Cardiac muscle cell (in vitro differentiated cells and primary cell): ENCODE results near the gene SLC17A2. TPM values are rescaled to one million over a fixed set of nuclear protein-coding genes. Genes with fewer than 3 reads are reported as not detected.

Experiments used
- DNase-seq, 2 donors: peaks; one replicate each; pipeline versions ENCODE4 v3.0.0 to v3.0.0-alpha.2; 2010 to 2017; ENCODE audit warnings: low read depth in 1 of 2, low spot score in 1 of 2
- H3K27ac ChIP-seq: fragments of 200-600 bp; sonication (generic); 2 replicates; pipeline ENCODE4 v1.5.1; 2016
- H3K27me3 ChIP-seq: fragments of 200-600 bp; sonication (generic); 2 replicates; pipeline ENCODE4 v1.6.0; 2016; ENCODE audit warnings: control low read depth
- H3K36me3 ChIP-seq: fragments of 200-600 bp; sonication (generic); 2 replicates; pipeline ENCODE4 v1.5.1; 2016; ENCODE audit warnings: control low read depth
- H3K4me1 ChIP-seq: fragments of 200-600 bp; sonication (generic); 2 replicates; pipeline ENCODE4 v1.8.1; 2017; ENCODE audit warnings: low read depth, mild to moderate bottlenecking, mixed run types
- H3K4me3 ChIP-seq: fragments of 200-600 bp; sonication (generic); 2 replicates; pipeline ENCODE4 v1.5.1; 2016; ENCODE audit warnings: mild to moderate bottlenecking
- H3K9me3 ChIP-seq: fragments of 200-600 bp; sonication (generic); 2 replicates; pipeline ENCODE4 v1.5.1; 2017; ENCODE audit warnings: low read depth, mild to moderate bottlenecking, control low read depth
- CTCF ChIP-seq: IDR thresholded peaks from 2 replicates; pipeline ENCODE4 v1.5.1; 2012; ENCODE audit warnings: low read depth, mild to moderate bottlenecking, low read length
- polyA plus RNA-seq: library from polyadenylated mRNA; unstranded; fragments of >200 nt; fragmentation: Nextera tagmentation; extraction: Ambion mirVana; gene quantifications from 2 replicates; pipeline ENCODE4 v1.2.1, GENCODE V29; 2016
- total RNA-seq: library from RNA; depleted of rRNA; stranded (reverse); fragments of >200 nt; gene quantifications from 2 replicates; pipeline ENCODE4 v1.2.3, GENCODE V29; 2016

Gene SLC17A2
- total and polyA plus RNA-seq, 2 experiments from 2014 or later: not detected

DNA sequence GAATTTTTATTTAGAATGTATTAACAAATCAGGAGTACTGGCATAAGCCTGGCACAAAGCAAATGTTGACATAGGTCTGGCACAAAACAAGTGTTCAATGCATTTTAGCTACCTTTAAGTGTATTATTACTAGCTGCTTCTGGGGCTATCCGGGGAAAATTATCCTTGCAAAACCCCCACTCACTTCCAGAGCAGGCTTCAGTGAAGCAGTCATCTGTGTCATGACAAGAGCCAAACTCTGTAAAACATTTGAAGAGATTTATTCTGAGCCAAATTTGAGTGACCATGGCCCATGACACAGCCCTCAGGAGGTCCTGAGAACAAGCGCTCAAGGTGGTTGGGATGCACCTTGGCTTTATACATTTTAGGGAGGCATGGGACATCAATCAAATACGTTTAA is 25.7 kb upstream of the SLC17A2 start:
- Histone ChIP-seq H3K4me1 (no peaks in the 10 kb centered on the region), H3K27ac (no peak overlapping the region), H3K9me3 (no peaks in the 10 kb centered on the region), H3K27me3 (no peaks in the 10 kb centered on the region), H3K36me3 (no peaks in the 10 kb centered on the region), H3K4me3 (no peak overlapping the region)
- no peak for TF ChIP-seq CTCF
- DNase-seq: no peak

DNA sequence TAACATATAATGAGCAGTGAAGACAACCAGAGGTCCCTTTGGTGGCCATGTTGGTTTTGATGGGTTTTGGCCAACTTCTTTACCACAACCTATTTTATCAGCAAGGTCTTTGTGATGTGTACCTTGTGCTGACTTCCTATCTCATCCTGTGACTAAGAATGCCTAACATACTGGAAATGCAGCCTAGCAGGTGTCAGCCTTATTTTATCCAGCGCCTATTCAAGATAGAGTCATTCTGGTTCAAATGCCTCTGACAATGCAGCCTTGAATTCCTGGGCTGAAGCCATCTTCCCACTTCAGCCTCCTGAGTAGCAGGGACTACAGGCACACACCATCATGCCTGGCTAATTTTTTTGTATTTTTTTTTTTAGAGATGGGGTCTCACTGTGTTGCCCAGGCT is 24.3 kb upstream of the SLC17A2 start:
- no peak for DNase-seq
- H3K9me3 ChIP-seq: no peaks in the 10 kb centered on the region
- H3K27ac ChIP-seq: no peak overlapping the region
- H3K27me3 ChIP-seq: no peaks in the 10 kb centered on the region
- no peak overlapping the region for H3K4me3 ChIP-seq
- no peak for TF ChIP-seq CTCF
- no peaks in the 10 kb centered on the region for H3K36me3 ChIP-seq
- H3K4me1 ChIP-seq: no peaks in the 10 kb centered on the region

GRCh38 chr6:25953733-25954132 is 23.2 kb upstream of the SLC17A2 start:
- no peak for TF ChIP-seq CTCF
- H3K27me3 ChIP-seq: no peaks in the 10 kb centered on the region
- no peaks in the 10 kb centered on the region for H3K36me3 ChIP-seq
- H3K27ac ChIP-seq: no peak overlapping the region
- no peak for DNase-seq
- H3K4me3 ChIP-seq: no peak overlapping the region
- H3K9me3 ChIP-seq: no peaks in the 10 kb centered on the region
- no peaks in the 10 kb centered on the region for H3K4me1 ChIP-seq

DNA sequence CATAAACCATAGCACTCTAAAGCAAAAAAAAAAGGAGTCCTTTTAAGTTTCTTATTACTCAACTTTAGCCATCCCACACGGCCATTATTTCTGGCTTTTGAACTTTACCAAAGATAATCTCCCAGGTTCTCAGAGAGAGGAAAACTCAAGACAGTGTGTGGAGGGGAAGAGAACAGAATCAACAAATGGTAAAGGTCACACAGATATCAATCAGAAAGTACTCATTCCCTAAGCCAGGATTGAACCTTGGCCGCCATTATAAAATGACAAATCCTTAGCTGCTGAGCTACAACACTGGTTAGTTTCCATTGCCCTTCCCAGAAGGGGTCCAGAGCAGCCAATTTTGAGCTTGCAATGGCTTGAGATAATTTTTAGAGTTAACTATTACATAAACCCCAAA is 22.0 kb upstream of the SLC17A2 start:
- no peak for DNase-seq
- Histone ChIP-seq H3K27ac (no peak overlapping the region), H3K4me1 (no peaks in the 10 kb centered on the region), H3K36me3 (no peaks in the 10 kb centered on the region), H3K27me3 (no peaks in the 10 kb centered on the region), H3K4me3 (no peak overlapping the region), H3K9me3 (no peaks in the 10 kb centered on the region)
- no peak for TF ChIP-seq CTCF

DNA sequence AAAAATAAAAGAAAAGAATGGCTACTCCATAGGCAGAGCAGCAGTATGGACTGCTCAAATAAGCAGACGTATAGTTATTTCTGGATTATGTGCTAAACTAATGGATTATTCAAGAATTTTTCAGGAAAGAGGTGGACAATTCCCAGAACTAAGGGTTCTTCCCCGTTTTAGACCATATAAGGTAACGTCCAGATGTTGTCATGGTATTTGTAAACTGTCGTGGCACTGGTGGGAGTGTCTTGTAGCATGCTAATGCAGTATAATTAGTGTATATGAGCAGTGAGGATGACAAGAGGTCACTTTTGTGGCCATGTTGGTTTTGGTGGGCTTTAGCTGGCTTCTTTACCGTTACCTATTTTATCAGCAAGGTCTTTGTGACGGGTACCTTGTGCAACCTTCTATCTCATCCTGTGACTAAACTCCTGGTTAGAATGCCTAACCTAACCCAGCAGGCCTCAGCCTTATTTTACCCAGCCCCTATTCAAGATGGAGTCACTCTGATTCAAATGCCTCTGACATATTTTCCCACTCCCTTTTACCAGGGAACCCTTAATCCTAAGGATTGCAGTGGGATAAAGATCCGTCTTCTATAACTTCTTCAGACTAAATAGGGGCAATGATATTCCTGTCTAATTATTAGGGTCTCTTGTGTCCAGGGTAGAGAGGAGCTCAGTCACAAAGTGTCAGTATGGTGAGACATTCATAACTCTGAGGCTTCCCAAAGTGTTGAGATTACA is 21.0 kb upstream of the SLC17A2 start:
- H3K27me3 ChIP-seq: no peaks in the 10 kb centered on the region

More for the DNA sequence above, 21.0 kb upstream of the SLC17A2 start:
- Histone ChIP-seq H3K4me1 (no peaks in the 10 kb centered on the region), H3K9me3 (no peaks in the 10 kb centered on the region), H3K4me3 (no peak overlapping the region), H3K36me3 (no peaks in the 10 kb centered on the region), H3K27ac (no peak overlapping the region)
- DNase-seq: no peak
- TF ChIP-seq CTCF: no peak
